IMR-90 (cell line): ENCODE measurements around the gene ANKRD42. TPM values are rescaled to one million over a fixed set of nuclear protein-coding genes. Genes with fewer than 3 reads are reported as not detected.

Source experiments
- BHLHE40 ChIP-seq: fragments of 150-350 bp; IDR thresholded peaks from 2 replicates; pipeline ENCODE4 v1.6.1; 2016; ENCODE audit warnings: mild to moderate bottlenecking, low read depth, low read length
- polyA plus RNA-seq, 3 experiments: library from polyadenylated mRNA; depleted of rRNA; stranded (reverse); fragments of >200 nt; gene quantifications; 2 replicates each; pipeline ENCODE4 v1.2.3, GENCODE V29; 2012; ENCODE audit warnings: low replicate concordance in 1 of 3
- total RNA-seq: library from RNA; depleted of rRNA; stranded (reverse); fragments of >200 nt; gene quantifications from 2 replicates; pipeline ENCODE4 v1.2.3, GENCODE V29; 2012

Gene ANKRD42
- total and polyA plus RNA-seq, 2 of the 4 experiments (the other 2 are of a cell fraction) = 5.2 to 5.6 TPM

GRCh38 chr11:83158965-83159901 lies 34.3 kb upstream of the ANKRD42 start (continued):
- no peak for TF ChIP-seq BHLHE40
